ENCODE data around the gene MUC2.

Gene MUC2

GRCh38 chr11:1033016-1033798, 41.5 kb upstream of the MUC2 start:
- no peak for TF ChIP-seq CTCF (IDR thresholded peaks at IDR 0.05; ENCODE audit: insufficient read depth, low read depth, low read length, missing control alignments)
- no peak overlapping the region for H3K4me3 ChIP-seq (ENCODE audit: low read length)
- DNase-seq (ENCODE audit: low read depth): no peak

- no peak for TF ChIP-seq CTCF (IDR thresholded peaks at IDR 0.05; ENCODE audit: insufficient read depth, low read depth, low read length, missing control alignments)
- DNase-seq (ENCODE audit: low read depth): no peak
- H3K4me3 ChIP-seq (ENCODE audit: low read length): no peak overlapping the region
These were observed 40.7 kb upstream of the MUC2 start for GRCh38 chr11:1034001-1034400.

- TF ChIP-seq CTCF (IDR thresholded peaks at IDR 0.05; ENCODE audit: insufficient read depth, low read depth, low read length, missing control alignments): no peak
- H3K4me3 ChIP-seq (ENCODE audit: low read length): no peak overlapping the region
- no peak for DNase-seq (ENCODE audit: low read depth)
These were observed 40.0 kb upstream of the MUC2 start for GRCh38 chr11:1034456-1035295.

GRCh38 chr11:1035577-1036283, 38.9 kb upstream of the MUC2 start:
- DNase-seq (ENCODE audit: low read depth): no peak
- H3K4me3 ChIP-seq (ENCODE audit: low read length): no peak overlapping the region
- no peak for TF ChIP-seq CTCF (IDR thresholded peaks at IDR 0.05; ENCODE audit: insufficient read depth, low read depth, low read length, missing control alignments)

GRCh38 chr11:1036303-1036923, 38.3 kb upstream of the MUC2 start, which contains the start of gene MUC6:
TSS of gene MUC6 (minus strand) at chr11:1036718. CDS start at chr11:1036655, 63 bp downstream.
- DNase-seq (ENCODE audit: low read depth): no peak
- TF ChIP-seq CTCF (IDR thresholded peaks at IDR 0.05; ENCODE audit: insufficient read depth, low read depth, low read length, missing control alignments): no peak
- no peak within 1 kb of the TSS for H3K4me3 ChIP-seq (ENCODE audit: low read length)

GRCh38 chr11:1036931-1037330, 37.7 kb upstream of the MUC2 start:
- TF ChIP-seq CTCF (IDR thresholded peaks at IDR 0.05; ENCODE audit: insufficient read depth, low read depth, low read length, missing control alignments): no peak
- H3K4me3 ChIP-seq (ENCODE audit: low read length): no peak overlapping the region
- DNase-seq (ENCODE audit: low read depth): no peak
